ENCODE results near the gene IKZF1. TPM values are rescaled to one million over a fixed set of nuclear protein-coding genes. Genes with fewer than 3 reads are reported as not detected.

The IKZF1 gene
- total and polyA plus RNA-seq, 9 of the 15 experiments (the other 6 are each of a cell fraction or from before 2014, with no cell fraction given), result 12.6 to 85.3 (median 44.7) TPM

- TF ChIP-seq MGA (IDR thresholded peaks at IDR 0.05) (0 out of 2 replicates have a peak, but pooled peaks have one; percentile 40), BMI1 (IDR thresholded peaks at IDR 0.05; ENCODE audit: low read length) (no peak), PRDM10 (IDR thresholded peaks at IDR 0.05; ENCODE audit: partially characterized antibody) (peak; percentile 96), ATF6 (CRISPR knock-in tag; IDR thresholded peaks at IDR 0.05) (no peak), EGR1 (conservative IDR thresholded peaks at IDR 0.05) (peak; percentile 57), ILK (tag; IDR thresholded peaks at IDR 0.05; ENCODE audit: borderline replicate concordance, low read depth) (no peak)
These were observed 37.7 kb upstream of the IKZF1 start (continued) for GRCh38 chr7:50266635-50267386.
